Non-pigmented ciliary epithelial cell (primary cell): ENCODE results near the gene HNF1A.

Experiments
- DNase-seq: peaks from one replicate; pipeline ENCODE4 v3.0.0-alpha.2; 2010; ENCODE audit warnings: low read depth

HNF1A gene

DNA sequence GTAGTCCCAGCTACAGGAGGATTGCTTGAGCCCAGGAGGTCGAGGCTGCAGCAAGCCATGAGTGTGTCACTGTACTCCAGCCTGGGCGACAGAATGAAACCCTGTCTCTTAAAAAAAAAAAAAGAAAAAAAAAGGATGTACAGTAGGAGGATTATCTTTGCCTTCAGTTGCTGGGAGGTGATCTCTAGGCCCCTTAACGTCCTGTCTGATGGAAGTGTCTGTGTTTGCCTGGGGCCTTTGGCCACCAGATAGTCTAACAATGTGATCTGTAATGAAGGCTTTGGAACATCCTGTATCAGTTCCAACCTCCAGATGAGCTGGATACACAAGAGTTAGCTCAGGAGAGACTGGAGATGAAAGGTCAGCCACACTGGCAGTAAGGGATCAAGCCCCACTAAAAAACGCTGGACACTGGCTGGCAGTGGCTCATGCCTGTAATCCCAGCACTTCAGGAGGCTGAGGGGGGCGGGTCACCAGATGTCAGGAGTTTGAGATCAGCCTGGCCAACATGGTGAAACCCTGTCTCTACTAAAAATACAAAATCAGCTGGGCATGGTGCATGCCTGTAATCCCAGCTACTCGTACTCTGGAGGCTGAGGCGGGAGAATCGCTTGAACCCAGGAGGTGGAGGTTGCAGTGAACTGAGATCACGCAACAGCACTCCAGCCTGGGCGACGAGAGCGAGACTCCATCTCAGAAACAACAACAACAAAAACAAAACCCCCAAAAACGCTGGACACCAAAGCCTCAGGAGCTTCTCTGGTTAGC, 19.0 kb upstream of the HNF1A start:
- DNase-seq = no peak

DNA sequence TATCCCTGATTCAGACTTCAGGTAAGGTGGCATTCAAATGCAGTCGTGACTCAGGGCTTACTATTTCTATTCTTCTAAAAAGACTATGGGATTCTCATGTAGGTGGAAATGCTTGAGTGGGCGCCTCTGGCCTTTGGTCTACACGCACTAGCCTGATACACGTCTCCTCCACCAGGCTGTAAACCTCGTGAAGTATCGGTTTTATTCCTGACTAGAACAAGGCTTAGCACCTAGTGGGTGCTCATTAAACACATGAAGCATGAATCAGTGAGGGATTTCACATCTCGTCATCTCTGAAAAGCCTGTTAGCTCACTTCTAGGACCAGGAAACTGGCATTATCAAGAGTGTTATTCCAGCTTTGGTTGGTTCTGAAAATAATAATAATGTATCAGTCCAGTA, 17.7 kb upstream of the HNF1A start:
- DNase-seq = no peak

DNA sequence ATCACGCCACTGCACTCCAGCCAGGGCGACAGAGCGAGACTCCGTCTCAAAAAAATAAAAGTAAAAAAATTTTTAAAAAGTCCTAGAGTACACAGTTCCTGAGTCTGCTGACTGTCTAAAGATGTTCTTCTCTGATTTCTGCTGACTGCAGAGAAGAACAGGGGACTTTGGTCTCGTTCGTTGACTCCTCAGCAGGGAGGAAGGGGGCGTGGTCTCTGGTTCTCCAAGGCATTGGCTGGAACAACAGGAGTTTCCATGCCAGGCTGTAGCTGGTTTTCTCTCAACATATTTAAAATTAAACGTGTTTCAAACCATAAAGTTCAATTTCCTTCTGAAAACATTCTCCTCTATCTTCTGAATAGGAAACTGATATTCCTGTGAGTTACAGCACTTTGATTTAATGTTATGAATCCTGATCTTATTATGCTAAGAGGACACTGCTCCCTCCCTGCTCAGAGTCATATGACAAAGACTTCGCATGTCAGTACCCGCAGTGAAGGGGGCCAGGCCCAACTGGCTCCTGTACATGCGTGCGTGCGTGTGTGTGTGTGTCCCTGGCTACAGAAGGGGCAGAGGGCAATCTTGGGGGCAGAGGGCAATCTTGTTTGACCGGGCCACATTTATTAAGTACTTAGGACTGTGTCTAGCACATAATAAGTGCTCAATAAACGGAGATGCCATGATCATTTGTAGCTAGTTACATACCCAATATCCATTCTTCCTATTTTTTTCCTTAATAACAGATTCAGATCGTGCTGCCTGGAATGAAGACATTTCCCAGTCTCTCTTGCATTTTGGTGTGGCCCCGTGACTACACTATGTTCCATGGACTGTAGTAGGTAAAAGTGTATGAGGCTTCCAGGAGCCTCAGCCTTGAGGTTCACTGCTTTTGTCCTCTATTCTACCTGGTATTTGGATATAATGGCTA, 16.5 kb upstream of the HNF1A start:
- DNase-seq = no peak

DNA sequence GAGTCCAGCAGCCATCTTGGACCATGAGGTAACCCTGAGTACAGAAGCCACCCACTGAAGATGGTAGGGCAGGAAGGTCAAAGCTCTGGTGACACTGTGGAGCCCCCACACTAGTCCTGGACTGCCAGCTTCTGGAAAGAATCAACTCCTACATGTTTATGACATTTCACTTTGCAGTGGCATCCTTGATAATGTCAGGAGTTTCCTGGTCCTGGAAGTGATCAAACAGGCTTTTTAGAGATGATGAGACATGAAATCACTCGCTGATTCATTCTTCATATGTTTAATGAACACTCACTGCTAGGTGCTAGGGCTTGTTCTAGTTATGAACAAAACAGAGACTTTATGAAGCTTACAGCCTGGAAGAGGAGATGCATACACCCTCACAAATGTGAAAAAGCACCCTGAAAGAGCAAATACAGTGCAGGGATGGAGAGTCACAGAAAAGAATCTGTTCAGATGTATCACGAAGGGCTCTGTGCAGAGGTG, 15.8 kb upstream of the HNF1A start:
- no peak for DNase-seq

DNA sequence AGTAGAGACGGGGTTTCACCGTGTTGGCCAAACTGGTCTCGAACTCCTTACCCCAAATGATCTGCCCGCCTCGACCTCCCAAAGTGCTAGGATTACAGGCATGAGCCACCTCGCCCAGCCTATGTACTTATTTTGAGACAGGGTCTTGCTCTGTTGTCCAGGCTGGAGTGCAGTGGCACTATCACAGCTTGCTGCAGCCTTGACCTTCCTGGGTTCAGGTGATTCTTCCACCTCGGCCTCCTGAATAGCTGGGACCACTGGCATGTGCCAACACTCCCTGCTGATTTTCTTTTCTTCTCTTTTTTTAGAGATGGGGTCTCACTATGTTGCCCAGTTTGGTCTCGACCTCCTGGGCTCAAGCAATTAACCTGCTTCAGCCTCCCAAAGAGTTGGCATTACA, 14.0 kb upstream of the HNF1A start:
- no peak for DNase-seq

DNA sequence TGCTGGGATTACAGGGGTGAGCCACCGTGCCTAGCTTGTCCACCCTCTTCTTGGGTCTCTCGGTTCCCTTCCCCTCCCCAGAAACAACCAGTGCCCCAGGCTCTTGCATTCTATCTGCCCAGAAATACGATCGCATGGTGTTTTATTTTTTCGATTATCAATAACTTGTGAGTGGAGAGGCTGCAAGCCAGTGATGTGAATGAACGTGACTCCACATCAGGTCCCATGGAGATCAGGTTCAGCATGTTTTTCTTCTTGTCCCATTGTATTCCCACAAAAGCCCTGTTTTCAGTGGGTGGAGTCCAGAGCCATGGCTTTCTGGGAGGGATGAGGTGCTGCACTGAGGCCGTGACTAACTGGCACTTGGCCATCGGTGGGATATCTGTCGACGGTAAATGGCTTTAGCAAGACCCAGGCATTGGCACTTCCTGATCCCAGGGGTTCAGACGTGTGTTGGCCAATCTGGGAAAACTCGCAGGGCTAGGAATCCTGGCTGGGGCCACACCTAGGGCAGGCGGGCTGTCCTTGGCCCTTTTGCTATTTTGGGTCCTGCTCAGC, 12.7 kb upstream of the HNF1A start:
- no peak for DNase-seq

- DNase-seq = no peak
These were observed 8.0 kb upstream of the HNF1A start for GRCh38 chr12:120970310-120970709.

DNA sequence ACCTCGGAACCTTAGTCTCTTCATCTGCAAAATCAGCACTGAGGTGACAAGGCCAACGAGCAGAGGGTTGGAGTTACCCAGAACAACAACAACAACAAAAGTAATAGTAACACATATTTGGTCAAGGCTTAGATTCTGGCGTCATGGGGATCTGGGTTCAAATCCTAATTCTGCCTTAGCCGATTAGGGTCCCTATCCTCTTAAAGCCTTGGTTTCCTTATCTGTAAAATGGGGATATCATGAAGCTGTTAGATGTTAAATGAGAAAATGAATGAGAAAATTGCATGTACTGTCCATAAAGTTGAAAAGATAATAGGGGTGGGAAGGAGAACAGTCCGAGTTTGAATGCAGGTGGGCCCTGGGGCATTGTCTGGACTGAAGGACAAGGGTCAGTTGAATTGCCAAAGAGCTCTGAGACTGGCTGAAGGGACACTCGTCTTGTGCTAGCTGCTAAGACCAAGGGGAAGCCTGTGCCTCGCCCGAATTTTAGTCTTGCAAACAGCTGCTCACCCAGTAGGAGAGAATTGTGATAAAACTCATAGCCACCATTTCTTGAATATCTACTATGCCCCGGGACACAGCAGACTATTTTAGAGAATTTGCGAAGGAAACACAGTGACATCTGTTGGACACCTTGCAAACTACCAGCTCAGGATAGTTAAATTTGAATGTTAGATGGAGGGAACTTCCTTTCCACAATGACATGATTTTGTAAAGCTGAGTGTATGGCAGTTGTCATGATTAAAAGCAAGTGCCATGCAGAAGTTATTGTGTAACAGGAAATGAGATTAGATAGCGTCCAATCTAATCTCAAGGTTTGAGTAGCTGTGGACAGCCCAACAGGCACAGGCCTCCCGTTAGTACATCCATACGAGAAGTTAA, 6.8 kb upstream of the HNF1A start:
- DNase-seq = peak; percentile 19

GRCh38 chr12:120972870-120973543, 5.3 kb upstream of the HNF1A start:
- DNase-seq = no peak

DNA sequence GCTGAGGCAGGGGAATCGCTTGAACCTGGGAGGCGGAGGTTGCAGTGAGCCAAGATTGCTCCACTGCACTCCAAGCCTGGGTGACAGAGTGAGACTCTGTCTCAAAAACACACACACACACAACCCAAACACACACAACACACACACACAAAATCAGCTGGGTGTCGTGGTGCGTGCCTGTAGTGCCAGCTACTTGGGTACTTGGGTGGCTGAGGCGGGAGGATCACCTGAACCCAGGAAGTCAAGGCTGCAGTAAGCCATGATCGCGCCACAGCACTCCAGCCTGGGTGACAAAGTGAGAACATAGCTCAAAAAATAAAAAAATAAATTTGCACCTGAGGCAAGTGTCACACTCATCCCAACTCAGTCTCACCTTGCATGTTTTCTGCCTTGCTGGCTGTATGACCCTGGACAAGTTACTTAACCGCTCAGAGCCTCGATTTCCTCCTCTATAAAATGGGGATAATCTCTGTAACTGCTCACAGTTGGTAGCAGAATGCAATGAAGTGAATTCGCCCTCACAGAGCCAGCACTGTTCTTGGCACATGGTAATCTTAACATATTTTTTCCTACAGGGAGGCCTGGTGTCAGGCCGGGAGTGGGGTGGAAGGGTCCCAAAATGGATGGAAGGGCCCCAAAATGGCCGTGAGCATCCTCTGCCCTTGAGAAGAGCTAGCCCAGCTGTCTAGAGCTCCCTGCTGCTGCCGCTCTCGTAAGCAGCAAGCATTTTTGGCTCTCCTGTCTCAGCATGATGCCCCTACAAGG, 630 bp upstream of the HNF1A start:
- DNase-seq = no peak

DNA sequence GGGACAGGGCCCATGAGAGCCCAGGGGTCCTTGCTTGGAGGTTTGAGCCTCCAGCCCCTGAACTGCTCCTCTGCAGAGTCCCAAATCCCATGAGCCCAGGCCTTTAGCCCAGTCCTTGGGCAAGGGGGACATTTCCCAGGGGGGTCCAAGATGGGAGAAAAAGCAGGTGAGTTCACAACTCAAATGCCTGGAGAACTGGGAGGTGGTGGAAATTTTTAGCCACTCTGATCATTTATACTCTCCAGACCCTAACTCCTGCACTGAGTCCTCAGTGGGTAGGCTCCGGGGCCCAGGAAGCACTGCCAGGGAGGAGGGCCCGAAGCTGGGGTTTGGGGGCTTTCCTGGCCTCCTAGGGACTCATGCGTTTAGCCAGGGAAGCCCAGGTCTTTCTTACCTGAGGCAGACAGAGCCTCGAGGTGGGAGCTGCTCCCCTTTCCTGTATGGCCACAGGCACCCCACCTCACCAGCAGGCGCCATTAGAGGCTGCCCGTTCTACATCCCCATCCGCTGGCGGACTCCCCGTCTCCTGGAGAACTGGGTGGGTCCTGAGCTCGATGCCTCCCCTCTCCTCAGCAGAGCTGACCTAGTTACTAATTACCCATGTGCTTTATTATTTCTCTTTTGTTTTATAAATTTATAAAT, 998 bp downstream of the HNF1A start:
- no peak for DNase-seq

DNA sequence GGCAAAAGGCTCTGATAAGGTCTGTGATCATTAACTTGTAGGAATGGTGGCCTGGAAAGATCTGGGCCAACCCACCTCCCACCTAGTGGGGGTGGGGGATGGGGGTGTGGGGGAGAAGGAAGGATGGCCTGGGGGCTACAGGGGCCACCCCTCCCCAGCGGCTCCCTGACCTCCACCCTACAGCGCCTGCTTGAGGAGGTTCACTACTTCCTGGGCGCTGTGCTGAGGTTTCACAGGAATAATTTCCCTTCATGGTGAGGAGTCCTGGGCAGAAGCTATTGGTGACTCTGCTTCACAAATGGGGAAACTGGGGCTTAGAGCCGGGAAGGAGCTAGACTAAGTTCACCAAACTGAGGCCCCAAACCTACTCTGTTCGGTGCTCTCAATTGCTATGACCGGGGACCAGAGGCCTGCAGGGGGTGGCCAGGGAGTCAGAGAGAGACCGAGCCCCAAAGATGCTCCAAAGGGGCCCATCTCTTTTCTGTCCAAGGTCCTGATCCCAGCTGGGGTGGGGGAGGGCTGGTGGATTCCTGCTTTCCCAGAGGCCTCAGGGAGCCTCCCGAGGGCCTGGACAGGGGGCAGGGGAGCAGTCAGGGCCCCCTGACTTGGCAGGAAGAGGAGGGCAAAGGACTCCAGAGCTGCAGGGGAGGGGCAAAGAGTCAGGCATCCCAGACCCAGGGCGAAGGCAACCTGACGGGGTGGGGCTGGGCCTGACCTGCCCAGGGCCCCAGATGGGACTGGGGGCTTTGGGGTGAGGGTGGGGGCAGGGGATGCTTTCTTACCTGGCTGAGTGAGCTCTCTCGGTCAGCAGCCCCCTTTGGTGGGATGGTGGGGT, 1.7 kb downstream of the HNF1A start:
- DNase-seq = no peak

- no peak for DNase-seq
These were observed 2.5 kb downstream of the HNF1A start for GRCh38 chr12:120980800-120981368.

DNA sequence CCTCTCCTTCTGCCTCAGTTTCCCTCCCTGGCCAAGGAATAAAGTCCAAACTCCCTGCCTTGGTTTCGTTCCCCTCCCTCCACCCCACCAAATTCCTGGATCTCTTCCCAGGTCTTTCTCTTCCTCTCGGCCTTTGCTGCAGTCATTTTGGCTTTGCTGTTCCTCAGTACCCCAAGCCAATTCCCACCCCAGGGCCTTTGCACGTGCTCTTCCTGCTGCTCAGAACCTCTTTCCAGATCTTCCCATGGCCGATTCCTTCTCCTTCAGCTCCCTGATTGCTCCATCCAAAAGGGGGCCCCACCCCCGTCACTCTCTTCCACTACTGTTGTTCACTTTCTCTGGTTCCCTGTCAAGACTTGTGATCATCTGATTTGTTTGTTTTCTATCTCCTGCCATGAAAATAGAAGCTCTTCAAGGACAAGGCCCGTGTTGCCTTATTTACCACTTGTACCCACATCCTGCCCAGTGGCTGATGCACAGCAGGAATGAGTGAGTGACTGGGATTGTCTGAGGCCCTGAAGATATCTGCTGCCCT, 3.1 kb downstream of the HNF1A start:
- DNase-seq = no peak

DNA sequence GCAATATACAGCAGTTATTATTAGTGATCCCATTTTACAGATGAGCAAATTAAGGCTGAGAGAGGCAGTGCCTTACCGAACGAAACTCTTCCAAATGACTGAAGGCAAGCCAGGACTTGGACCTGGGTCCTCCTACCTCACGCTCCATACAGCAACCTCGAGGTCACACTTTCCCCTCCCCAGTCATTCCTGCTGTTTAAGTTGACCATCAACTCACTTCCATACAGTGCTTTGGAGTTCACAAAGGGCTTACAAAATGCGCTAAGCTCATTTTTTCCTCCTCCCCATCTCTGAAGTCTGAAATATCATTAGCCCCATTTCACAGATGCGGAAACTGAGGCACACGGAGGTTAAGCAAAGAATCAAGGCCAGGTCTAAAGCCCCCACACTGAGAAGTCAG, 4.3 kb downstream of the HNF1A start:
- no peak for DNase-seq

DNA sequence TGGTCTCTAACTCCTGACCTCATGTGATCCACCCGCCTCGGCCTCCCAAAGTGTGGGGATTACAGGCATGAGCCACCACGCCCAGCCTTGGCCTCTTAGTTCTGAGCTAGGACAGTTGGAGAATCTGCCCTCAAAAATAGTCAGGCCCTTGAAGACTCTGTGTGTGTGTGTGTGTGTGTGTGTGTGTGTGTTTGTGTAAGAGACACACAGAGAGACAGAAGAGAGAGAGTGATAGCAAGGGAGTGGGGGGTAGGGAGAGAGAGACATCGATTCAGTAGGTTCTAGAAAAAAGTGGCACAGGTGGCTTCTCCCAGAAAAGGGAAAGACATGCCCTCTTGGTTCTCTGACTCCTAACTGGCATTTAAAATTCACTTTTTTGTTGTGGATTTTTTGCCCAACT, 5.4 kb downstream of the HNF1A start:
- no peak for DNase-seq

DNA sequence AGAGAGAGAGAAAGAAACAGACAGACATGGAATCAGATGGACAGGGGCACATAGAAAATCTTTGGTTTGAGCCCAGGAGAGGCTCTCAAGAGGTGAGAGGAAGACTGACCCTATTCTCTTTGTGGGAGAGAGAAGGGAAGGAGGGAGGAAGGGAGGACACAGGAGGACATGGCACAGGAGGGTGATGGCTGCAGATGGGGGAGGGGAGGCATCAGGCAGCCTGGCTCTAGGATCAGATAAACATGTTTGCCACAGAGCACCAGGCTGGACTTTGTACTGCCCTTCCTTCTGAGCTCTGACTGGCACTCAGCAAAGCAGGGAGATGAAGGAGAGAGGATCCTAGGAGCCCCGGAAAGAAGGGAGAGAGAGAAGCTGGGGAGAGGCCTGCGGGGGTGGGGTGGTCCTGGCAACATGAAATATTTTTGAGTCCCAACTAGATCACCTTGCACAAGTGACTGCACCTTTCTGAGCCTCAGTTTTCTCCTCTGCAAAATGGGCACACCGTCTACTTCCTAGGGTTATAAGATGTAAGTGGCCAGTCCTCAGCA, 6.1 kb downstream of the HNF1A start:
- no peak for DNase-seq

DNA sequence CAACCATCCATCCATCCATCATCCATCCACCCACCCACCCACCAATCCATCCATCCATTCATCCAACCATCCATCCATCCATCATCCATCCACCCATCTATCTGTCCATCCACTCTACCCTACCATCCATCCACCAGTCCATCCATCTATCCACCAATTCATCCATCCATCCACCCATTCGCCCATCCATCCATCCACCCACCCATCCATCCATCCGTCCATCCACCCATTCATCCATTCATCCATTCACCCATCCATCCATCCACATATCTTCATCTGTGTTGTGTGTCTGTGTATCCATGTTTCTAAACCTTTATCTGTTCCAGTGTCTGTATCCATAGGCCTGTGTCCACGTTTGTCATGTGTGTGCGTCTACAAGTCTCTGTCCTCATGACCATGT, 9.9 kb downstream of the HNF1A start:
- no peak for DNase-seq
